Ishikawa (cell line): ENCODE results near the gene SOWAHD.

Experiments
- CEBPB ChIP-seq: IDR thresholded peaks from 2 replicates; pipeline ENCODE4 v1.6.1; 2012
- CREB1 ChIP-seq: IDR thresholded peaks from 2 replicates; pipeline ENCODE4 v1.6.1; 2012; ENCODE audit warnings: low read depth
- EGR1 ChIP-seq: IDR thresholded peaks from 2 replicates; pipeline ENCODE4 v1.6.1; 2012
- EP300 ChIP-seq: IDR thresholded peaks from 2 replicates; pipeline ENCODE4 v1.6.1; 2012; ENCODE audit warnings: borderline replicate concordance
- FOXM1 ChIP-seq: IDR thresholded peaks from 2 replicates; pipeline ENCODE4 v1.6.1; 2012; ENCODE audit warnings: low read depth, borderline replicate concordance
- MAX ChIP-seq: IDR thresholded peaks from 2 replicates; pipeline ENCODE4 v1.6.1; 2012
- NFIC ChIP-seq: IDR thresholded peaks from 2 replicates; pipeline ENCODE4 v1.6.1; 2012
- RAD21 ChIP-seq: IDR thresholded peaks from 2 replicates; pipeline ENCODE4 v1.6.1; 2012; ENCODE audit warnings: low read depth
- REST ChIP-seq: IDR thresholded peaks from 2 replicates; pipeline ENCODE4 v1.6.1; 2012; ENCODE audit warnings: low read depth, mild to moderate bottlenecking
- TAF1 ChIP-seq: IDR thresholded peaks from 2 replicates; pipeline ENCODE4 v1.6.1; 2012; ENCODE audit warnings: low read depth, mild to moderate bottlenecking
- TCF12 ChIP-seq: IDR thresholded peaks from 2 replicates; pipeline ENCODE4 v1.6.1; 2012; ENCODE audit warnings: low read depth
- TEAD4 ChIP-seq: IDR thresholded peaks from 2 replicates; pipeline ENCODE4 v1.6.1; 2012
- USF1 ChIP-seq: IDR thresholded peaks from 2 replicates; pipeline ENCODE4 v1.6.1; 2012
- YY1 ChIP-seq: IDR thresholded peaks from 2 replicates; pipeline ENCODE4 v1.6.1; 2012; ENCODE audit warnings: low read depth
- ZBTB7A ChIP-seq: IDR thresholded peaks from 2 replicates; pipeline ENCODE4 v1.6.1; 2012; ENCODE audit warnings: low read depth

SOWAHD gene

DNA sequence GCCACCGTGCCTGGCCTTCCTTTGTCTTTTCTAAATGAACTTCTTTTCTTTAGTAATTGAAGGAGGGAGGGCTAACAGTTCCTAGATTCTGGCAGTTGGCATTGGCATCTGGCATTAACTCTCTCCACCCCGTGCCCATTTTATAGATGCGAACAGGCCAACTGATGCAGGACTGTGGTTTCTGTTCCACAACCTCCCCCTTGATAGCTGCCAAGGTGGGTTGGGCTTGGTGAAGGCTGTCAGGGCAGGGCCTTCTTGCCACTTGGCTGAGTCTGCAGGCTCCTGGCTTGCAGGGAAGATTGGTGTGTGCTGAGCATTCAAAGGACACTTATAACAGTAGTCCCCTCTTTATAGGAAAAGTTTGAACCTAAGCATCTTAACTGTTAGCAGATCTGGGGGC lies 4.3 kb downstream of the SOWAHD start:
- TF ChIP-seq ZBTB7A (no peak), RAD21 (no peak), EP300 (no peak), TCF12 (no peak), TEAD4 (no peak), USF1 (no peak), NFIC (no peak), CREB1 (no peak), MAX (no peak), FOXM1 (no peak), YY1 (no peak), TAF1 (no peak), CEBPB (no peak), EGR1 (no peak), REST (no peak)

GRCh38 chrX:119763181-119763580 lies 4.8 kb downstream of the SOWAHD start:
- TF ChIP-seq FOXM1 (no peak), USF1 (no peak), YY1 (no peak), TCF12 (no peak), CEBPB (no peak), REST (no peak), TAF1 (no peak), NFIC (no peak), RAD21 (no peak), MAX (no peak), EGR1 (no peak), TEAD4 (no peak), CREB1 (no peak), ZBTB7A (no peak)

GRCh38 chrX:119763836-119764387 lies 5.5 kb downstream of the SOWAHD start:
- TF ChIP-seq USF1 (no peak), ZBTB7A (no peak), TCF12 (no peak)

- no peak for TF ChIP-seq CEBPB
- no peak for TF ChIP-seq EGR1
- no peak for TF ChIP-seq RAD21
- TF ChIP-seq YY1 = no peak
- TF ChIP-seq REST = no peak
- TF ChIP-seq FOXM1 = no peak
- TF ChIP-seq EP300 = no peak
- TF ChIP-seq USF1 = no peak
- no peak for TF ChIP-seq CREB1
- TF ChIP-seq TEAD4 = no peak
- TF ChIP-seq TCF12 = no peak
- TF ChIP-seq MAX = no peak
- no peak for TF ChIP-seq TAF1
- no peak for TF ChIP-seq NFIC
- TF ChIP-seq ZBTB7A = no peak
Measured at GRCh38 chrX:119775517-119776238, 17.3 kb downstream of the SOWAHD start.
